Measurements from ENCODE around the gene CFAP141.

DNA sequence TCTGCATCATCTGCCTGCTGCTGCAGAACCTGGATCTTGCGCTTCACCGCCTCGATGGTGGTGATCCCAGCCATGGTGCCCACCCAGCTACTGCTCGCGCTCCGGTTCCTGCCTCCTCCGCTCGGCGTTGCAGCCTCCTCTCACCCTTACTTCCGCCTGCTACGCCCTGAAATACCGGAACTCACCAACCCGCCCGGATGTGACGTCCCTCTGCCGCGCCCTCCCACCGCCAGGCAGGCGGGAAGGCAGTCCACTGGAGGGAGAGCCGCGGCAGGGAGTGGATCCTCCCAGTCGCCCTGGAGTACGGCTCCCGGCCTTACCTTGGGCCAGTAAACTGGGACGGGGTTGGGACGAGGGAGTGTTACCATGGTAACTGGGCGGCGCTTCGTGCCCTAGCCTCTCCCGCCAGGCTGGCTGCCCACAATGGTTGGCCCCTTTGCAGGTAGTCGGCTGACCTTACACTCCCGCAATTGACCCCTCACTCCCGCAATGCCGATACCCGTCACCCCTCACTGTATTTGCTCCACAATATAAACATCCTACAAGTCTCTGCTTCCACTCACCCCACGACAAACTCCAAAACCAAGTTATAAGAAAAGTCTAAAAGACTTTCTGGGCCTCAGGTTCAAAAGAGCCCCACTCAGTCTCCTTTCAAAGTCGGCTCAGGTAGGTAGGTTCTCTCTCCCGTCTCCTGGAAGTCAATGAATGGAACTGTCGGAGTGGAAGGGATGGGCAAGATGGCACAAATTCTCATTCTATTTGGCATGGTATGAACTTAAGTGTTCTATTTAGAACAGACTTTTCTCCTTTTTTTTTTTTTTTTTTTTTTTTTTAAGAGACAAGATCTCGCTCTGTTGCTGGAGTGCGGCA lies 22.9 kb downstream of the CFAP141 start:
- no peak for TF ChIP-seq CHD2 (IDR thresholded peaks at IDR 0.05; ENCODE audit: low read length, partially characterized antibody)
- TF ChIP-seq, protein P1, sequence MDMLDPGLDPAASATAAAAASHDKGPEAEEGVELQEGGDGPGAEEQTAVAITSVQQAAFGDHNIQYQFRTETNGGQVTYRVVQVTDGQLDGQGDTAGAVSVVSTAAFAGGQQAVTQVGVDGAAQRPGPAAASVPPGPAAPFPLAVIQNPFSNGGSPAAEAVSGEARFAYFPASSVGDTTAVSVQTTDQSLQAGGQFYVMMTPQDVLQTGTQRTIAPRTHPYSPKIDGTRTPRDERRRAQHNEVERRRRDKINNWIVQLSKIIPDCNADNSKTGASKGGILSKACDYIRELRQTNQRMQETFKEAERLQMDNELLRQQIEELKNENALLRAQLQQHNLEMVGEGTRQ (IDR thresholded peaks at IDR 0.05), result no peak
- TF ChIP-seq POLR2A (IDR thresholded peaks at IDR 0.05; ENCODE audit: low read length), result peak; percentile 66
- TF ChIP-seq, protein P2, sequence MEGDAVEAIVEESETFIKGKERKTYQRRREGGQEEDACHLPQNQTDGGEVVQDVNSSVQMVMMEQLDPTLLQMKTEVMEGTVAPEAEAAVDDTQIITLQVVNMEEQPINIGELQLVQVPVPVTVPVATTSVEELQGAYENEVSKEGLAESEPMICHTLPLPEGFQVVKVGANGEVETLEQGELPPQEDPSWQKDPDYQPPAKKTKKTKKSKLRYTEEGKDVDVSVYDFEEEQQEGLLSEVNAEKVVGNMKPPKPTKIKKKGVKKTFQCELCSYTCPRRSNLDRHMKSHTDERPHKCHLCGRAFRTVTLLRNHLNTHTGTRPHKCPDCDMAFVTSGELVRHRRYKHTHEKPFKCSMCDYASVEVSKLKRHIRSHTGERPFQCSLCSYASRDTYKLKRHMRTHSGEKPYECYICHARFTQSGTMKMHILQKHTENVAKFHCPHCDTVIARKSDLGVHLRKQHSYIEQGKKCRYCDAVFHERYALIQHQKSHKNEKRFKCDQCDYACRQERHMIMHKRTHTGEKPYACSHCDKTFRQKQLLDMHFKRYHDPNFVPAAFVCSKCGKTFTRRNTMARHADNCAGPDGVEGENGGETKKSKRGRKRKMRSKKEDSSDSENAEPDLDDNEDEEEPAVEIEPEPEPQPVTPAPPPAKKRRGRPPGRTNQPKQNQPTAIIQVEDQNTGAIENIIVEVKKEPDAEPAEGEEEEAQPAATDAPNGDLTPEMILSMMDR (IDR thresholded peaks at IDR 0.05), result no peak
- TF ChIP-seq EP300 (IDR thresholded peaks at IDR 0.05), result no peak
- TF ChIP-seq, protein P3, sequence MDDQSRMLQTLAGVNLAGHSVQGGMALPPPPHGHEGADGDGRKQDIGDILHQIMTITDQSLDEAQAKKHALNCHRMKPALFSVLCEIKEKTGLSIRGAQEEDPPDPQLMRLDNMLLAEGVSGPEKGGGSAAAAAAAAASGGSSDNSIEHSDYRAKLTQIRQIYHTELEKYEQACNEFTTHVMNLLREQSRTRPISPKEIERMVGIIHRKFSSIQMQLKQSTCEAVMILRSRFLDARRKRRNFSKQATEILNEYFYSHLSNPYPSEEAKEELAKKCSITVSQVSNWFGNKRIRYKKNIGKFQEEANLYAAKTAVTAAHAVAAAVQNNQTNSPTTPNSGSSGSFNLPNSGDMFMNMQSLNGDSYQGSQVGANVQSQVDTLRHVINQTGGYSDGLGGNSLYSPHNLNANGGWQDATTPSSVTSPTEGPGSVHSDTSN (IDR thresholded peaks at IDR 0.05), result no peak

Data from A549 (cell line).